Naive thymus-derived CD4-positive, alpha-beta T cell (primary cell): ENCODE results near the gene SNRPE. TPM values are rescaled to one million over a fixed set of nuclear protein-coding genes. Genes with fewer than 3 reads are reported as not detected.
A peak's percentile ranks its signal among the peaks of the same experiment; 100 is the strongest.

Experiments
- ATAC-seq: fragments of 150-1000 bp; cut with Tn5 transposase; 2 replicates; pipeline ENCODE4 v1.10.0; 2021; ENCODE audit warnings: mild to moderate bottlenecking, moderate library complexity
- CTCF ChIA-PET: fragments of 350-600 bp; sonication (Branson Sonifier 250); formaldehyde crosslinking; loops from one replicate; lab custom pipeline; 2021; ENCODE audit warnings: antibody characterized with exemption; lab: Charles Lee
- POLR2A ChIA-PET: fragments of 350-600 bp; sonication (Branson Sonifier 250); formaldehyde crosslinking; loops from one replicate; lab custom pipeline; 2021; ENCODE audit warnings: antibody characterized with exemption, inconsistent platforms; lab: Charles Lee
- DNase-seq, 9 donors: peaks; one replicate each; pipeline versions ENCODE4 v3.0.0 to v3.0.0-alpha.2; 2020 to 2022; ENCODE audit warnings: mixed read lengths in 1 of 9
- H3K27ac ChIP-seq: one replicate; pipeline ENCODE4 v1.7.0; 2013; ENCODE audit warnings: mild to moderate bottlenecking, low read depth, low read length, moderate library complexity
- H3K27me3 ChIP-seq, 2 donors: one replicate each; pipeline ENCODE4 v1.7.0; 2013; ENCODE audit warnings: low read length in 2 of 2, mild to moderate bottlenecking in 2 of 2, moderate library complexity in 2 of 2; ENCODE audit not compliant: control insufficient read depth in 2 of 2, insufficient read depth in 2 of 2
- H3K36me3 ChIP-seq, 3 experiments: 1 replicate in 2 of 3; 2 replicates in 1 of 3; pipeline ENCODE4 v1.7.0; 2013; ENCODE audit warnings: low read length in 3 of 3, mild to moderate bottlenecking in 3 of 3, moderate library complexity in 1 of 3; ENCODE audit not compliant: insufficient read depth in 3 of 3, control insufficient read depth in 2 of 3
- H3K4me1 ChIP-seq, 2 donors: one replicate each; pipeline ENCODE4 v1.7.0; 2013; ENCODE audit warnings: low read length in 2 of 2, mild to moderate bottlenecking in 2 of 2, moderate library complexity in 1 of 2; ENCODE audit not compliant: control insufficient read depth in 2 of 2, insufficient read depth in 2 of 2
- H3K4me3 ChIP-seq: 2 replicates; pipeline ENCODE4 v1.7.0; 2013; ENCODE audit warnings: mild to moderate bottlenecking, low read length
- H3K9me3 ChIP-seq, 3 experiments: 1 replicate in 2 of 3; 2 replicates in 1 of 3; pipeline ENCODE4 v1.7.0; 2013; ENCODE audit warnings: low read length in 3 of 3; ENCODE audit not compliant: control insufficient read depth in 2 of 3
- H3K27ac Mint-ChIP-seq, 9 donors: one replicate each; pipeline ENCODE4 v1.8.0; 2020 to 2022; ENCODE audit warnings: mixed read lengths in 9 of 9, mild to moderate bottlenecking in 8 of 9, moderate library complexity in 5 of 9, inconsistent platforms in 2 of 9
- H3K27me3 Mint-ChIP-seq, 5 donors: one replicate each; pipeline ENCODE4 v1.8.0; 2021 to 2022; ENCODE audit warnings: mixed read lengths in 5 of 5, mild to moderate bottlenecking in 1 of 5
- H3K36me3 Mint-ChIP-seq, 5 donors: one replicate each; pipeline ENCODE4 v1.8.0; 2020 to 2022; ENCODE audit warnings: mixed read lengths in 5 of 5, mild to moderate bottlenecking in 3 of 5, inconsistent platforms in 1 of 5
- H3K4me1 Mint-ChIP-seq, 7 donors: one replicate each; pipeline ENCODE4 v1.8.0; 2020 to 2022; ENCODE audit warnings: mixed read lengths in 7 of 7, mild to moderate bottlenecking in 3 of 7, inconsistent platforms in 1 of 7
- H3K4me3 Mint-ChIP-seq, 10 donors: one replicate each; pipeline ENCODE4 v1.8.0; 2020 to 2022; ENCODE audit warnings: mild to moderate bottlenecking in 10 of 10, mixed read lengths in 10 of 10, moderate library complexity in 6 of 10, inconsistent platforms in 2 of 10
- H3K9me3 Mint-ChIP-seq, 11 donors: one replicate each; pipeline ENCODE4 v1.8.0; 2020 to 2022; ENCODE audit warnings: mixed read lengths in 11 of 11, mild to moderate bottlenecking in 4 of 11, inconsistent platforms in 1 of 11, moderate library complexity in 1 of 11
- intact Hi-C, 2 donors: fragments of 100-400 bp; cut with micrococcal nuclease; formaldehyde crosslinking; loops; one replicate each; pipeline ENCODE4 v1.15.1; 2023
- polyA plus RNA-seq, 2 donors: library from polyadenylated mRNA; unstranded; fragments of 300-500 nt; fragmentation: Illumina TruSeq; gene quantifications; one replicate each; pipeline ENCODE4 v1.2.3, GENCODE V29; 2021
- total RNA-seq, 6 experiments: library from RNA in 5 of 6; stranded (reverse) in 5 of 6; gene quantifications; 1 replicate in 5 of 6; 2 replicates in 1 of 6; pipeline ENCODE4 v1.2.3 and lab custom pipeline; 2021 to 2026

Gene SNRPE
- total and polyA plus RNA-seq, 7 experiments from 2014 or later: 54.4 to 266 (median 84.9) TPM

- H3K27ac ChIP-seq: no peak overlapping the region
- no peaks in the 10 kb centered on the region for H3K4me1 ChIP-seq
- H3K4me3 ChIP-seq: no peak overlapping the region
- H3K27me3 ChIP-seq: no peaks in the 10 kb centered on the region
- no peak for ATAC-seq
- H3K36me3 ChIP-seq: no peaks in the 10 kb centered on the region
- peaks cover 0 to 18% (median 10%) of the 10 kb centered on the region in 5 donors for H3K36me3 Mint-ChIP-seq
- peaks cover 0 to 5% (median 0%) of the 10 kb centered on the region in 5 donors for H3K27me3 Mint-ChIP-seq
- H3K9me3 Mint-ChIP-seq: peaks cover 4 to 36% (median 14%) of the 10 kb centered on the region in 11 donors
- ChIA-PET CTCF (no interaction called here), POLR2A (no interaction called here)
- H3K9me3 ChIP-seq: peaks cover 0 to 9% (median 0%) of the 10 kb centered on the region in 3 experiments
- intact Hi-C loops: no loop called here
- DNase-seq: no peak
- no peak overlapping the region for H3K27ac Mint-ChIP-seq
- no peaks in the 10 kb centered on the region for H3K4me1 Mint-ChIP-seq
- H3K4me3 Mint-ChIP-seq: no peak overlapping the region
Measured at GRCh38 chr1:203891950-203892349, 30.6 kb downstream of the SNRPE start.

GRCh38 chr1:203898458-203899352 lies 37.3 kb downstream of the SNRPE start:
- peaks cover 0 to 9% (median 0%) of the 10 kb centered on the region in 3 experiments for H3K9me3 ChIP-seq
- Mint-ChIP-seq H3K27me3 (peaks cover 0 to 6% (median 0%) of the 10 kb centered on the region in 5 donors), H3K4me1 (no peaks in the 10 kb centered on the region), H3K4me3 (no peak overlapping the region), H3K9me3 (peaks cover 4 to 18% (median 9%) of the 10 kb centered on the region in 11 donors), H3K27ac (no peak overlapping the region), H3K36me3 (peaks cover 0 to 5% (median 0%) of the 10 kb centered on the region in 5 donors)
- DNase-seq (no peak), ATAC-seq (no peak)
- no peak overlapping the region for H3K4me3 ChIP-seq
- ChIA-PET CTCF (interaction anchor here (0.7 kb wide), 1 partner anchor 12 kb away, joined by 3 read pairs; no protein-coding TSS in a partner anchor), POLR2A (no interaction called here)
- intact Hi-C loops: no loop called here
- no peaks in the 10 kb centered on the region for H3K27me3 ChIP-seq
- H3K36me3 ChIP-seq: no peaks in the 10 kb centered on the region
- no peaks in the 10 kb centered on the region for H3K4me1 ChIP-seq
- H3K27ac ChIP-seq: no peak overlapping the region

GRCh38 chr1:203899353-203899716 lies 37.9 kb downstream of the SNRPE start:
- DNase-seq (no peak), ATAC-seq (no peak)
- H3K4me3 ChIP-seq: no peak overlapping the region
- no peak overlapping the region for H3K27ac ChIP-seq
- peaks cover 0 to 6% (median 0%) of the 10 kb centered on the region in 3 experiments for H3K9me3 ChIP-seq
- ChIA-PET CTCF (no interaction called here), POLR2A (no interaction called here)
- no peaks in the 10 kb centered on the region for H3K36me3 ChIP-seq
- Mint-ChIP-seq H3K4me3 (no peak overlapping the region), H3K9me3 (peaks cover 2 to 11% (median 5%) of the 10 kb centered on the region in 11 donors), H3K27me3 (peaks cover 0 to 7% (median 2%) of the 10 kb centered on the region in 5 donors), H3K27ac (no peak overlapping the region), H3K4me1 (no peaks in the 10 kb centered on the region), H3K36me3 (peaks cover 0 to 4% (median 0%) of the 10 kb centered on the region in 5 donors)
- H3K4me1 ChIP-seq: no peaks in the 10 kb centered on the region
- intact Hi-C loops: no loop called here
- H3K27me3 ChIP-seq: no peaks in the 10 kb centered on the region

- Histone ChIP-seq H3K9me3 (no peaks in the 10 kb centered on the region), H3K36me3 (no peaks in the 10 kb centered on the region), H3K27ac (no peak overlapping the region), H3K27me3 (no peaks in the 10 kb centered on the region), H3K4me1 (no peaks in the 10 kb centered on the region), H3K4me3 (no peak overlapping the region)
- H3K4me1 Mint-ChIP-seq: no peaks in the 10 kb centered on the region
- POLR2A ChIA-PET: no interaction called here
- ATAC-seq (no peak), DNase-seq (no peak)
- H3K27me3 Mint-ChIP-seq: peaks cover 0 to 4% (median 2%) of the 10 kb centered on the region in 5 donors
- CTCF ChIA-PET: interaction anchor here (1.3 kb wide), 1 partner anchor 229 kb away, joined by 5 read pairs; no protein-coding TSS in a partner anchor
- no peaks in the 10 kb centered on the region for H3K36me3 Mint-ChIP-seq
- intact Hi-C loops: no loop called here
- no peak overlapping the region for H3K4me3 Mint-ChIP-seq
- peak overlapping the region in 1 of 9 donors; percentile 8 for H3K27ac Mint-ChIP-seq
- peaks cover 0 to 7% (median 0%) of the 10 kb centered on the region in 11 donors for H3K9me3 Mint-ChIP-seq
Measured at GRCh38 chr1:203899869-203900714, 38.7 kb downstream of the SNRPE start.

GRCh38 chr1:203901581-203901980 lies 40.2 kb downstream of the SNRPE start:
- ChIA-PET CTCF (no interaction called here), POLR2A (no interaction called here)
- Mint-ChIP-seq H3K9me3 (no peaks in the 10 kb centered on the region), H3K4me3 (no peak overlapping the region), H3K4me1 (no peaks in the 10 kb centered on the region), H3K27me3 (peaks cover 0 to 4% (median 2%) of the 10 kb centered on the region in 5 donors), H3K36me3 (no peaks in the 10 kb centered on the region), H3K27ac (no peak overlapping the region)
- H3K4me3 ChIP-seq: no peak overlapping the region
- intact Hi-C loops: no loop called here
- no peaks in the 10 kb centered on the region for H3K4me1 ChIP-seq
- DNase-seq (no peak), ATAC-seq (no peak)
- H3K36me3 ChIP-seq: no peaks in the 10 kb centered on the region
- no peaks in the 10 kb centered on the region for H3K9me3 ChIP-seq
- no peaks in the 10 kb centered on the region for H3K27me3 ChIP-seq
- no peak overlapping the region for H3K27ac ChIP-seq

- no peaks in the 10 kb centered on the region for H3K4me1 Mint-ChIP-seq
- Histone ChIP-seq H3K4me3 (no peak overlapping the region), H3K36me3 (no peaks in the 10 kb centered on the region), H3K4me1 (no peaks in the 10 kb centered on the region), H3K27ac (no peak overlapping the region), H3K27me3 (no peaks in the 10 kb centered on the region), H3K9me3 (no peaks in the 10 kb centered on the region)
- H3K27ac Mint-ChIP-seq: no peak overlapping the region
- no peak overlapping the region for H3K4me3 Mint-ChIP-seq
- H3K27me3 Mint-ChIP-seq: peaks cover 0 to 4% (median 2%) of the 10 kb centered on the region in 5 donors
- no peaks in the 10 kb centered on the region for H3K36me3 Mint-ChIP-seq
- no peak for DNase-seq
- ChIA-PET POLR2A (no interaction called here), CTCF (no interaction called here)
- peaks cover 0 to 1% (median 0%) of the 10 kb centered on the region in 11 donors for H3K9me3 Mint-ChIP-seq
- intact Hi-C loops: no loop called here
- ATAC-seq: no peak
Measured at GRCh38 chr1:203905275-203905674, 43.9 kb downstream of the SNRPE start.
